Kidney (tissue), 14 donors: ENCODE data around the gene SET. TPM values are rescaled to one million over a fixed set of nuclear protein-coding genes. Genes with fewer than 3 reads are reported as not detected.
A peak's percentile ranks its signal among the peaks of the same experiment; 100 is the strongest.

Source experiments
- DNase-seq, 5 donors: peaks; one replicate each; pipeline ENCODE4 v3.0.0-alpha.2; 2013 to 2020
- FAIRE-seq: peaks from 2 replicates; lab custom pipeline; 2012; peaks lifted over from hg19 to GRCh38; lab: Jason Lieb, UNC
- H3K27ac ChIP-seq, 2 donors: one replicate each; pipeline ENCODE4 v1.7.0; 2013; ENCODE audit warnings: low read depth in 2 of 2, low read length in 2 of 2, inconsistent platforms in 1 of 2
- H3K27me3 ChIP-seq: one replicate; pipeline ENCODE4 v1.7.1; 2013; ENCODE audit warnings: low read length, inconsistent platforms; ENCODE audit not compliant: control insufficient read depth, insufficient read depth
- H3K36me3 ChIP-seq, 3 donors: one replicate each; pipeline versions ENCODE4 v1.7.0 to v1.7.1; 2013; ENCODE audit warnings: low read length in 3 of 3, control low read depth in 1 of 3, inconsistent platforms in 1 of 3; ENCODE audit not compliant: insufficient read depth in 3 of 3, control insufficient read depth in 2 of 3
- H3K4me1 ChIP-seq, 3 donors: one replicate each; pipeline versions ENCODE4 v1.7.0 to v1.7.1; 2013; ENCODE audit warnings: low read length in 3 of 3, inconsistent platforms in 1 of 3, low read depth in 1 of 3; ENCODE audit not compliant: control insufficient read depth in 2 of 3, insufficient read depth in 2 of 3
- H3K4me3 ChIP-seq, 3 donors: one replicate each; pipeline versions ENCODE4 v1.7.0 to v1.8.1; 2013; ENCODE audit warnings: low read length in 3 of 3, control low read depth in 1 of 3, inconsistent platforms in 1 of 3
- H3K9ac ChIP-seq, 3 donors: one replicate each; pipeline versions ENCODE4 v1.7.0 to v1.7.1; 2013; ENCODE audit warnings: low read length in 3 of 3, control low read depth in 1 of 3, inconsistent platforms in 1 of 3
- H3K9me3 ChIP-seq, 3 donors: one replicate each; pipeline versions ENCODE4 v1.7.0 to v1.7.1; 2013; ENCODE audit warnings: low read length in 3 of 3, control low read depth in 1 of 3, inconsistent platforms in 1 of 3; ENCODE audit not compliant: control insufficient read depth in 2 of 3, insufficient read depth in 1 of 3
- CTCF ChIP-seq: IDR thresholded peaks from 3 replicates; pipeline ENCODE4 v1.5.1; 2012; ENCODE audit warnings: mild to moderate bottlenecking, moderate library complexity, borderline replicate concordance; ENCODE audit not compliant: insufficient read depth; ENCODE audit errors: extremely low read depth
- intact Hi-C: fragments of 100-400 bp; cut with DNase I; formaldehyde crosslinking; loops from one replicate; pipeline ENCODE4 v1.11.1; 2022
- polyA plus RNA-seq: library from polyadenylated mRNA; stranded (reverse); fragments of 350-450 nt; fragmentation: Illumina TruSeq; extraction: RNeasy Lipid Tissue Mini Kit (QIAGEN cat#74804); gene quantifications from one replicate; pipeline ENCODE4 v1.2.3, GENCODE V29; 2014; ENCODE audit warnings: low read depth, low replicate concordance; ENCODE audit not compliant: insufficient read depth
- total RNA-seq: library from RNA; stranded (reverse); fragmentation: NEBNext Ultra II Directional; extraction: Animal tissue kit (Norgen Biotek cat#: 25700); gene quantifications from one replicate; pipeline ENCODE4 v1.2.1, GENCODE V29; 2021
- donor health status: control.
- donor health status: control.
- donor health status: control.
- donor health status: control.
- donor health status: control.
- donor health status: DM: yes; HTN: yes; CAD: no.
- donor health status: Normal renal cell carcinoma (clear cell type).

SET gene
- total and polyA plus RNA-seq, 2 donors from 2014 or later = 127 to 247 TPM

GRCh38 chr9:128703616-128704355, 14.8 kb downstream of the SET start:
- no peaks in the 10 kb centered on the region for H3K9me3 ChIP-seq
- FAIRE-seq (no peak), DNase-seq (peak in 1 of 5 donors; percentile 87)
- H3K36me3 ChIP-seq = no peaks in the 10 kb centered on the region
- intact Hi-C loops = no loop called here
- peaks cover 0 to 3% (median 0%) of the 10 kb centered on the region in 3 donors for H3K4me1 ChIP-seq
- TF ChIP-seq CTCF = no peak
- H3K4me3 ChIP-seq = peak overlapping the region in 1 of 3 donors; percentile 59
- peak overlapping the region; percentile 30 to 74 for H3K27ac ChIP-seq
- H3K9ac ChIP-seq = no peak overlapping the region
- no peaks in the 10 kb centered on the region for H3K27me3 ChIP-seq

DNA sequence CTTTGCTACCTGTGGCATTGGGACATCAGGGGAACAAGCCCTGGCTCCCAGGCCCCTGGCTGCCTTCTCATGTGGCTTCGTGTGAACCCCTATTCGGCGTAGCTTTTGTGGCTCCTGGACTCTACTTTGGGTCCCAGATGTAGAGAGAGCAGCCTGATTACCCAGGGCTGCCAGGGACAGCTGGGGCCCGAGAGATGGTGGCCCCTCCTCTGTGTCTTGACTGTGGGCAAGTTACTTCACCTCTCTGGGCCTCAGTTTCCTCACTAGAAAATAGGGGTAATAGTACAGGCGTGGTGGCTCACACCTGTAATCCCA, 15.3 kb downstream of the SET start:
- H3K27me3 ChIP-seq = no peaks in the 10 kb centered on the region
- H3K36me3 ChIP-seq = no peaks in the 10 kb centered on the region
- no peak for TF ChIP-seq CTCF
- DNase-seq = peak in 1 of 5 donors; percentile 23
- H3K4me3 ChIP-seq = no peak overlapping the region
- no peak overlapping the region for H3K27ac ChIP-seq
- no peak overlapping the region for H3K9ac ChIP-seq
- H3K4me1 ChIP-seq = peaks cover 0 to 3% (median 0%) of the 10 kb centered on the region in 3 donors
- intact Hi-C loops = no loop called here
- FAIRE-seq = no peak
- no peaks in the 10 kb centered on the region for H3K9me3 ChIP-seq

- Histone ChIP-seq H3K9ac (no peak overlapping the region), H3K36me3 (no peaks in the 10 kb centered on the region), H3K4me1 (peaks cover 0 to 3% (median 0%) of the 10 kb centered on the region in 3 donors), H3K27me3 (no peaks in the 10 kb centered on the region), H3K27ac (no peak overlapping the region), H3K4me3 (no peak overlapping the region), H3K9me3 (no peaks in the 10 kb centered on the region)
- FAIRE-seq (no peak), DNase-seq (peak in 2 of 5 donors; percentile 32 to 66)
- no peak for TF ChIP-seq CTCF
- intact Hi-C loops = no loop called here
These were observed 16.3 kb downstream of the SET start for GRCh38 chr9:128705051-128705965.
